ENCODE data around the gene WAS.
"Not testable (repeated sequence)": the region's sequence is repeated elsewhere in the genome, so short reads cannot be mapped to it uniquely, and the experiment has no call there.

GRCh38 chrX:48668187-48668586 lies 15.4 kb upstream of the WAS start:
- TF ChIP-seq EZH2 (IDR thresholded peaks at IDR 0.05; ENCODE audit: low read depth, unreplicated experiment); POLR2AphosphoS5 (IDR thresholded peaks at IDR 0.05; ENCODE audit: low read depth): not testable (repeated sequence)
